Measurements from ENCODE around the gene SERPINA10.

- TF ChIP-seq CTCF (IDR thresholded peaks at IDR 0.05) (no peak), POLR2AphosphoS5 (IDR thresholded peaks at IDR 0.05) (no peak), POLR2A (IDR thresholded peaks at IDR 0.05) (no peak)
Observed at GRCh38 chr14:94334872-94335271, 41.8 kb upstream of the SERPINA10 start.

All from gastroesophageal sphincter (tissue), 3 donors.